Astrocyte (in vitro differentiated cells and primary cell): ENCODE results near the gene UBTD2.

Source experiments
- CTCF ChIP-seq: IDR thresholded peaks from 2 replicates; pipeline ENCODE4 v1.5.1; 2011; ENCODE audit warnings: low read depth, mild to moderate bottlenecking, inconsistent platforms, low read length, moderate library complexity; ENCODE audit not compliant: insufficient read depth
- EZH2 ChIP-seq: IDR thresholded peaks from 2 replicates; pipeline ENCODE4 v1.6.1; 2012; ENCODE audit warnings: mild to moderate bottlenecking, low read length, inconsistent platforms; ENCODE audit not compliant: insufficient read depth

GRCh38 chr5:172166030-172166826 is 117.3 kb downstream of the UBTD2 start:
- TF ChIP-seq CTCF (no peak), EZH2 (no peak)
